ENCODE measurements around the gene EIF3I.

EIF3I gene

GRCh38 chr1:32220746-32221580, 1.2 kb upstream of the EIF3I start:
- H3K4me3 ChIP-seq (ENCODE audit: low read depth, low read length), result peak overlapping the region; percentile 83
- TF ChIP-seq CTCF (IDR thresholded peaks at IDR 0.05; ENCODE audit: low read depth, low read length), result no peak

- no peak for TF ChIP-seq CTCF (IDR thresholded peaks at IDR 0.05; ENCODE audit: low read depth, low read length)
- H3K4me3 ChIP-seq (ENCODE audit: low read depth, low read length), result peak overlapping the region; percentile 83
Measured at GRCh38 chr1:32221581-32221979, 627 bp upstream of the EIF3I start.

GRCh38 chr1:32223683-32224082, 1.5 kb downstream of the EIF3I start:
- 0 out of 2 replicates have a peak overlapping the region, but pooled peaks have one; percentile 3 for H3K4me3 ChIP-seq (ENCODE audit: low read depth, low read length)
- no peak for TF ChIP-seq CTCF (IDR thresholded peaks at IDR 0.05; ENCODE audit: low read depth, low read length)

- no peak overlapping the region for H3K4me3 ChIP-seq (ENCODE audit: low read depth, low read length)
Measured at GRCh38 chr1:32224285-32224684, 2.1 kb downstream of the EIF3I start.

GRCh38 chr1:32228771-32229170, 6.6 kb downstream of the EIF3I start:
- no peak for TF ChIP-seq CTCF (IDR thresholded peaks at IDR 0.05; ENCODE audit: low read depth, low read length)
- H3K4me3 ChIP-seq (ENCODE audit: low read depth, low read length), result no peak overlapping the region

More at GRCh38 chr1:32224285-32224684, 2.1 kb downstream of the EIF3I start:
- no peak for TF ChIP-seq CTCF (IDR thresholded peaks at IDR 0.05; ENCODE audit: low read depth, low read length)

- H3K4me3 ChIP-seq (ENCODE audit: low read depth, low read length), result no peak overlapping the region
- TF ChIP-seq CTCF (IDR thresholded peaks at IDR 0.05; ENCODE audit: low read depth, low read length), result no peak
Measured at GRCh38 chr1:32231843-32232432, 9.7 kb downstream of the EIF3I start.
